HEK293 (cell line): Measurements from ENCODE around the gene ADGRD1.

ENCODE experiments used
- BCL6B ChIP-seq: fragments of 450-650 bp; formaldehyde crosslinking; IDR thresholded peaks from 2 replicates; pipeline ENCODE4 v1.5.1; 2017; ENCODE audit warnings: missing biosample characterization, missing genetic modification characterization
- CTCF ChIP-seq: fragments of 450-650 bp; formaldehyde crosslinking; IDR thresholded peaks from 2 replicates; pipeline ENCODE4 v1.5.1; 2016; ENCODE audit warnings: missing biosample characterization, missing genetic modification characterization
- OVOL3 ChIP-seq: fragments of 450-650 bp; formaldehyde crosslinking; IDR thresholded peaks from 2 replicates; pipeline ENCODE4 v1.5.1; 2016; ENCODE audit warnings: missing biosample characterization, missing genetic modification characterization
- REST ChIP-seq: fragments of 450-650 bp; formaldehyde crosslinking; IDR thresholded peaks from 2 replicates; pipeline ENCODE4 v1.5.1; 2016; ENCODE audit warnings: missing biosample characterization, missing genetic modification characterization
- YY1 ChIP-seq: fragments of 450-650 bp; formaldehyde crosslinking; IDR thresholded peaks from 2 replicates; pipeline ENCODE4 v1.5.1; 2018; ENCODE audit warnings: missing biosample characterization, missing genetic modification characterization
- ZEB2 ChIP-seq: fragments of 450-650 bp; formaldehyde crosslinking; IDR thresholded peaks from 2 replicates; pipeline ENCODE4 v1.5.1; 2016; ENCODE audit warnings: missing biosample characterization, missing genetic modification characterization
- ZNF175 ChIP-seq: fragments of 450-650 bp; formaldehyde crosslinking; IDR thresholded peaks from 2 replicates; pipeline ENCODE4 v1.5.1; 2016; ENCODE audit warnings: missing biosample characterization, missing genetic modification characterization
- ZNF404 ChIP-seq: fragments of 450-650 bp; formaldehyde crosslinking; IDR thresholded peaks from 2 replicates; pipeline ENCODE4 v1.5.1; 2017; ENCODE audit warnings: missing biosample characterization, missing genetic modification characterization
- ZNF530 ChIP-seq: fragments of 450-650 bp; formaldehyde crosslinking; IDR thresholded peaks from 2 replicates; pipeline ENCODE4 v1.5.1; 2016; ENCODE audit warnings: low read depth, missing biosample characterization, missing genetic modification characterization
- ZNF580 ChIP-seq: fragments of 450-650 bp; formaldehyde crosslinking; IDR thresholded peaks from 2 replicates; pipeline ENCODE4 v1.5.1; 2016; ENCODE audit warnings: missing biosample characterization, missing genetic modification characterization

GRCh38 chr12:131163189-131163738, 209.6 kb downstream of the ADGRD1 start:
- TF ChIP-seq OVOL3 (no peak), ZNF530 (tag by site-specific recombination) (no peak), ZNF175 (tag by site-specific recombination) (no peak), CTCF (tag by site-specific recombination) (no peak), YY1 (tag by site-specific recombination) (no peak), ZEB2 (no peak), ZNF404 (no peak), REST (tag by site-specific recombination) (no peak), ZNF580 (tag by site-specific recombination) (no peak), BCL6B (tag by site-specific recombination) (no peak)
